Suprapubic skin (tissue), 4 donors: Measurements from ENCODE around the gene RNFT2.

Source experiments
- CTCF ChIP-seq, 2 donors: fragments of 200-600 bp in 1 of 2; fragments of 450-650 bp in 1 of 2; sonication (generic) in 1 of 2; IDR thresholded peaks; one replicate each; pipeline ENCODE4 v1.5.1; 2016 to 2019; ENCODE audit warnings: antibody characterized with exemption in 2 of 2, mild to moderate bottlenecking in 1 of 2, moderate library complexity in 1 of 2
- EP300 ChIP-seq: sonication (generic); formaldehyde crosslinking; IDR thresholded peaks from one replicate; pipeline ENCODE4 v1.6.1; 2017; ENCODE audit warnings: antibody characterized with exemption
- POLR2A ChIP-seq, 2 donors: fragments of 450-650 bp; IDR thresholded peaks; one replicate each; pipeline ENCODE4 v1.6.1; 2017; ENCODE audit warnings: antibody characterized with exemption in 2 of 2, mild to moderate bottlenecking in 2 of 2, moderate library complexity in 2 of 2
- POLR2AphosphoS5 ChIP-seq, 3 donors: sonication (generic); formaldehyde crosslinking; IDR thresholded peaks; one replicate each; pipeline ENCODE4 v1.6.1; 2017; ENCODE audit warnings: antibody characterized with exemption in 3 of 3

- TF ChIP-seq POLR2A (IDR thresholded peaks at IDR 0.05) (no peak), CTCF (IDR thresholded peaks at IDR 0.05) (no peak), EP300 (no peak), POLR2AphosphoS5 (IDR thresholded peaks at IDR 0.05) (no peak)
Measured at GRCh38 chr12:116698116-116698515, 40.0 kb upstream of the RNFT2 start.
